ENCODE results near the gene LYPD1. TPM values are rescaled to one million over a fixed set of nuclear protein-coding genes. Genes with fewer than 3 reads are reported as not detected.

Gene LYPD1
- total RNA-seq, 1 experiment from 2014 or later, result not detected

GRCh38 chr2:132640116-132640515 is 29.9 kb downstream of the LYPD1 start:
- intact Hi-C loops (cut with micrococcal nuclease), result no loop called here
- no peak for DNase-seq (ENCODE audit: unreplicated experiment)
- Mint-ChIP-seq H3K27ac (ENCODE audit: low read depth, unreplicated experiment) (no peak overlapping the region), H3K4me1 (ENCODE audit: insufficient read depth, unreplicated experiment) (no peaks in the 10 kb centered on the region), H3K27me3 (ENCODE audit: insufficient read depth, unreplicated experiment) (no peaks in the 10 kb centered on the region), H3K36me3 (ENCODE audit: insufficient read depth, unreplicated experiment) (no peaks in the 10 kb centered on the region), H3K4me3 (ENCODE audit: unreplicated experiment) (no peak overlapping the region), H3K9me3 (ENCODE audit: unreplicated experiment) (no peaks in the 10 kb centered on the region)
- ChIA-PET CTCF (interaction anchor here (1.0 kb wide), 1 partner anchor 93 kb away, joined by 3 read pairs; no protein-coding TSS in a partner anchor), POLR2A (no interaction called here)
- TF ChIP-seq CTCF (IDR thresholded peaks at IDR 0.05; ENCODE audit: unreplicated experiment), result no peak
- no TSS peak for BruUV-seq (replicated peaks)

GRCh38 chr2:132638313-132639040 is 31.5 kb downstream of the LYPD1 start:
- no peak for DNase-seq (ENCODE audit: unreplicated experiment)
- no peak overlapping the region for H3K4me3 Mint-ChIP-seq (ENCODE audit: unreplicated experiment)
- intact Hi-C loops (cut with micrococcal nuclease), result no loop called here
- ChIA-PET POLR2A (no interaction called here), CTCF (interaction anchor here (0.8 kb wide), 1 partner anchor 27 kb away, joined by 3 read pairs; no protein-coding TSS in a partner anchor)
- peaks cover 5% of the 10 kb centered on the region for H3K9me3 Mint-ChIP-seq (ENCODE audit: unreplicated experiment)
- no peaks in the 10 kb centered on the region for H3K4me1 Mint-ChIP-seq (ENCODE audit: insufficient read depth, unreplicated experiment)
- no peak for TF ChIP-seq CTCF (IDR thresholded peaks at IDR 0.05; ENCODE audit: unreplicated experiment)
- H3K27ac Mint-ChIP-seq (ENCODE audit: low read depth, unreplicated experiment), result no peak overlapping the region
- H3K27me3 Mint-ChIP-seq (ENCODE audit: insufficient read depth, unreplicated experiment), result no peaks in the 10 kb centered on the region
- no TSS peak for BruUV-seq (replicated peaks)
- no peaks in the 10 kb centered on the region for H3K36me3 Mint-ChIP-seq (ENCODE audit: insufficient read depth, unreplicated experiment)

GRCh38 chr2:132636346-132636745 is 33.7 kb downstream of the LYPD1 start:
- ChIA-PET POLR2A (no interaction called here), CTCF (interaction anchor here (0.6 to 1.4 kb wide), 3 partner anchors 10 to 213 kb away, joined by 3 to 7 read pairs (median 5); no protein-coding TSS in a partner anchor)
- H3K4me1 Mint-ChIP-seq (ENCODE audit: insufficient read depth, unreplicated experiment), result no peaks in the 10 kb centered on the region
- H3K4me3 Mint-ChIP-seq (ENCODE audit: unreplicated experiment), result no peak overlapping the region
- intact Hi-C loops (cut with micrococcal nuclease), result no loop called here
- no peaks in the 10 kb centered on the region for H3K27me3 Mint-ChIP-seq (ENCODE audit: insufficient read depth, unreplicated experiment)
- H3K9me3 Mint-ChIP-seq (ENCODE audit: unreplicated experiment), result peaks cover 8% of the 10 kb centered on the region
- DNase-seq (ENCODE audit: unreplicated experiment), result no peak
- no peaks in the 10 kb centered on the region for H3K36me3 Mint-ChIP-seq (ENCODE audit: insufficient read depth, unreplicated experiment)
- TF ChIP-seq CTCF (IDR thresholded peaks at IDR 0.05; ENCODE audit: unreplicated experiment), result no peak
- no peak overlapping the region for H3K27ac Mint-ChIP-seq (ENCODE audit: low read depth, unreplicated experiment)
- no TSS peak for BruUV-seq (replicated peaks)

GRCh38 chr2:132633635-132634034 is 36.4 kb downstream of the LYPD1 start:
- Mint-ChIP-seq H3K4me1 (ENCODE audit: insufficient read depth, unreplicated experiment) (no peaks in the 10 kb centered on the region), H3K36me3 (ENCODE audit: insufficient read depth, unreplicated experiment) (no peaks in the 10 kb centered on the region)
- POLR2A ChIA-PET, result no interaction called here

More at GRCh38 chr2:132633635-132634034, 36.4 kb downstream of the LYPD1 start:
- intact Hi-C loops (cut with micrococcal nuclease), result no loop called here
- Mint-ChIP-seq H3K27me3 (ENCODE audit: insufficient read depth, unreplicated experiment) (no peaks in the 10 kb centered on the region), H3K9me3 (ENCODE audit: unreplicated experiment) (peaks cover 8% of the 10 kb centered on the region), H3K4me3 (ENCODE audit: unreplicated experiment) (no peak overlapping the region), H3K27ac (ENCODE audit: low read depth, unreplicated experiment) (no peak overlapping the region)
- no TSS peak for BruUV-seq (replicated peaks)
- no peak for DNase-seq (ENCODE audit: unreplicated experiment)
- no peak for TF ChIP-seq CTCF (IDR thresholded peaks at IDR 0.05; ENCODE audit: unreplicated experiment)
- CTCF ChIA-PET, result interaction anchor here (0.6 to 1.0 kb wide), 2 partner anchors 30 to 161 kb away, joined by 3 read pairs; no protein-coding TSS in a partner anchor

All from MCF 10A (cell line).